ENCODE results near the gene PCGF1. TPM values are rescaled to one million over a fixed set of nuclear protein-coding genes. Genes with fewer than 3 reads are reported as not detected.

The PCGF1 gene
- total and polyA plus RNA-seq, 2 of the 13 experiments (the other 11 are each of a cell fraction or from before 2014, with no cell fraction given), result 20.4 to 22.6 TPM

GRCh38 chr2:74525717-74526648 lies 18.5 kb upstream of the PCGF1 start, which contains the start of gene DQX1 (continued):
- no peak for TF ChIP-seq CERS6 (CRISPR knock-in tag; IDR thresholded peaks at IDR 0.05)
- TF ChIP-seq ZNF777 (CRISPR knock-in tag; IDR thresholded peaks at IDR 0.05), result no peak
- TF ChIP-seq ZKSCAN5 (CRISPR knock-in tag; IDR thresholded peaks at IDR 0.05), result no peak
- no peak for TF ChIP-seq E2F1 (CRISPR knock-in tag; IDR thresholded peaks at IDR 0.05)
- TF ChIP-seq RCOR2 (CRISPR knock-in tag; IDR thresholded peaks at IDR 0.05), result no peak
- TF ChIP-seq NR3C1 (CRISPR knock-in tag; IDR thresholded peaks at IDR 0.05), result no peak
- no peak for TF ChIP-seq PRMT3 (CRISPR knock-in tag; IDR thresholded peaks at IDR 0.05; ENCODE audit: borderline replicate concordance, low read depth)
- no peak for TF ChIP-seq SRSF9 (IDR thresholded peaks at IDR 0.05; ENCODE audit: borderline replicate concordance, insufficient read depth, low read depth, low read length, poor library complexity, severe bottlenecking)
- no peak for TF ChIP-seq ZBTB10 (CRISPR knock-in tag; IDR thresholded peaks at IDR 0.05; ENCODE audit: borderline replicate concordance)
- no peak for TF ChIP-seq KDM1A (CRISPR knock-in tag; IDR thresholded peaks at IDR 0.05)
- TF ChIP-seq ZNF788 (CRISPR knock-in tag; IDR thresholded peaks at IDR 0.05; ENCODE audit: borderline replicate concordance), result peak; percentile 83; the same call in 1 of the 2 replicates
- peak; percentile 88 for TF ChIP-seq ETV5 (CRISPR knock-in tag; IDR thresholded peaks at IDR 0.05; ENCODE audit: borderline replicate concordance)
- TF ChIP-seq ZNF17 (CRISPR knock-in tag; IDR thresholded peaks at IDR 0.05), result no peak
- TF ChIP-seq SKI (IDR thresholded peaks at IDR 0.05; ENCODE audit: partially characterized antibody), result no peak
- peak; percentile 87 for TF ChIP-seq MED1 (CRISPR knock-in tag; IDR thresholded peaks at IDR 0.05)
- no peak for TF ChIP-seq TRIM22 (IDR thresholded peaks at IDR 0.05)
- TF ChIP-seq ZBTB39 (CRISPR knock-in tag; IDR thresholded peaks at IDR 0.05), result no peak
- TF ChIP-seq TP53 (CRISPR knock-in tag; conservative IDR thresholded peaks at IDR 0.05), result no peak
- TF ChIP-seq ZNF720 (CRISPR knock-in tag; IDR thresholded peaks at IDR 0.05), result no peak
- no peak for TF ChIP-seq ZNF3 (CRISPR knock-in tag; IDR thresholded peaks at IDR 0.05)
- TF ChIP-seq CC2D1A (CRISPR knock-in tag; IDR thresholded peaks at IDR 0.05), result no peak
- peak; percentile 70 for TF ChIP-seq ZNF747 (CRISPR knock-in tag; IDR thresholded peaks at IDR 0.05; ENCODE audit: borderline replicate concordance)
